Brain microvascular endothelial cell (primary cell): ENCODE results near the gene LYZL1.
A peak's percentile ranks its signal among the peaks of the same experiment; 100 is the strongest.
"Not testable (repeated sequence)": the region's sequence is repeated elsewhere in the genome, so short reads cannot be mapped to it uniquely, and the experiment has no call there.

Experiments used
- DNase-seq: peaks from one replicate; pipeline ENCODE4 v3.0.0-alpha.2; 2020
- H3K27ac ChIP-seq: fragments of 250-450 bp; sonication (Bioruptor Pico); 2 replicates; pipeline ENCODE4 v1.5.1; 2020; ENCODE audit warnings: mild to moderate bottlenecking, moderate library complexity
- H3K27me3 ChIP-seq: fragments of 250-450 bp; sonication (Bioruptor Pico); replicated peaks from 2 replicates; pipeline ENCODE4 v1.5.1; 2020; ENCODE audit warnings: mild to moderate bottlenecking
- H3K36me3 ChIP-seq: fragments of 250-450 bp; sonication (Bioruptor Pico); replicated peaks from 2 replicates; pipeline ENCODE4 v1.5.1; 2020; ENCODE audit warnings: mild to moderate bottlenecking
- H3K4me3 ChIP-seq: 2 replicates; pipeline ENCODE4 v1.5.1; 2011; ENCODE audit warnings: low read depth, mild to moderate bottlenecking, control low read depth, low read length, moderate library complexity
- in situ Hi-C: cut with HindIII; loops from 2 replicates; pipeline ENCODE4 v1.10.0; 2017; ENCODE audit warnings: low sequenced_read_pairs, low pct_ligation_motif_present
- TF ChIP-seq, protein P1 (sequence below): IDR thresholded peaks from 2 replicates; pipeline ENCODE4 v1.5.1; 2011; ENCODE audit warnings: low read depth, mild to moderate bottlenecking, moderate library complexity, low read length, control low read depth, inconsistent platforms; ENCODE audit errors: missing control alignments

LYZL1 gene

DNA sequence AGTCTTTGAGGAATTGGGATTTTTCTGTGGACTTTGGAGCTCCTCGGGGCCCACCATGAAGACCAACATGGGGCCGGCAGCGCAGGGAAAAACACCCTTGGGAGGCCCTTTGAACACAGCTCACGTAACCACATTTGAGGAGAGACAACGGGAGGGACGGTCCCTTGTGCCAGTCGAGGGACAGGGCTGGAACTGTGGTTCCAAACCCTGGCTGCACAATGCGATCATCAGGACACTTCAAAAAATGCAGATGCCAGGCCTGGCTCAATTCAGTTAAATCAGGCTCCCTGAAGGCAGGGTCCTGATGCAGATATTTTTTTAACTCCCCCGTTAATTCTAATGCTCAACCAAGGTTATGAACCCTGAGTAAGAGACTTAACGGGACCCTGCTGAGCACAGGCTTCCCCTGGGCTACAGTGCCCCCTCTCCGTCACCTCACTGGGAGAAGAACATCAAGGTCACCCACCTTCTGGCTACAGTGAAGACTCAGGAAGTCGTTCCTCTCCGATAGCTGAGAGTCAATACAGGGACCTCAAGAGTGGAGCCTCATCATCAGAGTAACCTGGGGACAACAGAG, 30.4 kb downstream of the LYZL1 start:
- H3K27ac ChIP-seq = no peak overlapping the region
- no peaks in the 10 kb centered on the region for H3K27me3 ChIP-seq
- TF ChIP-seq, protein P1, sequence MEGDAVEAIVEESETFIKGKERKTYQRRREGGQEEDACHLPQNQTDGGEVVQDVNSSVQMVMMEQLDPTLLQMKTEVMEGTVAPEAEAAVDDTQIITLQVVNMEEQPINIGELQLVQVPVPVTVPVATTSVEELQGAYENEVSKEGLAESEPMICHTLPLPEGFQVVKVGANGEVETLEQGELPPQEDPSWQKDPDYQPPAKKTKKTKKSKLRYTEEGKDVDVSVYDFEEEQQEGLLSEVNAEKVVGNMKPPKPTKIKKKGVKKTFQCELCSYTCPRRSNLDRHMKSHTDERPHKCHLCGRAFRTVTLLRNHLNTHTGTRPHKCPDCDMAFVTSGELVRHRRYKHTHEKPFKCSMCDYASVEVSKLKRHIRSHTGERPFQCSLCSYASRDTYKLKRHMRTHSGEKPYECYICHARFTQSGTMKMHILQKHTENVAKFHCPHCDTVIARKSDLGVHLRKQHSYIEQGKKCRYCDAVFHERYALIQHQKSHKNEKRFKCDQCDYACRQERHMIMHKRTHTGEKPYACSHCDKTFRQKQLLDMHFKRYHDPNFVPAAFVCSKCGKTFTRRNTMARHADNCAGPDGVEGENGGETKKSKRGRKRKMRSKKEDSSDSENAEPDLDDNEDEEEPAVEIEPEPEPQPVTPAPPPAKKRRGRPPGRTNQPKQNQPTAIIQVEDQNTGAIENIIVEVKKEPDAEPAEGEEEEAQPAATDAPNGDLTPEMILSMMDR = no peak
- in situ Hi-C loops = no loop called here
- H3K4me3 ChIP-seq = no peak overlapping the region
- no peak for DNase-seq
- H3K36me3 ChIP-seq = no peaks in the 10 kb centered on the region

- in situ Hi-C loops, DNase-seq, H3K36me3 ChIP-seq, H3K4me3 ChIP-seq, H3K27ac ChIP-seq, H3K27me3 ChIP-seq: not testable (repeated sequence)
Observed at GRCh38 chr10:29320680-29321121, 31.8 kb downstream of the LYZL1 start.

- in situ Hi-C loops = no loop called here
- H3K27me3 ChIP-seq = no peaks in the 10 kb centered on the region
- H3K36me3 ChIP-seq = no peaks in the 10 kb centered on the region
- no peak overlapping the region for H3K4me3 ChIP-seq
- no peak for DNase-seq
- H3K27ac ChIP-seq = no peak overlapping the region
- TF ChIP-seq, protein P1 = no peak
Observed at GRCh38 chr10:29321656-29322055, 32.8 kb downstream of the LYZL1 start.

DNA sequence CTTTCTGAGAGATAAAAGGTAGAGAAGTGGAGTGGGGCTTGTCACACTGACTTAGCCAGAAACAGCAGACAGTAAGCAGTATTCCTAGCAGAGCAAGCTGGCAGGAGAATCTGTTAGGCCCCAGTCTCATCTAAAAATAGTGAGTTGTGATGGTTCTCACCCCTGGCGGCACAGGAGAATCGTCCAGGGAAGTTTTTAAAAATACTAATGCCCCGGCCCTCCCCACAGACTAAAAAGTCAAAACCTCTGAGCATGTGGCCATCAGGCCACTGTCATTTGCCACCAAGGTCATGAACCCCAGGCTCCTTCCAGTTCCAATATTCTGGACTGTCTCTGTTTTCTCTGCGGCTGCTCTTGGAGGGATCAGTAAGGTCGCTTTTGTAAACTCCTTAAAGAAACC, 34.0 kb downstream of the LYZL1 start:
- no peaks in the 10 kb centered on the region for H3K36me3 ChIP-seq
- no peak overlapping the region for H3K27ac ChIP-seq
- no peaks in the 10 kb centered on the region for H3K27me3 ChIP-seq
- TF ChIP-seq, protein P1 = no peak
- in situ Hi-C loops = no loop called here
- no peak for DNase-seq
- H3K4me3 ChIP-seq = no peak overlapping the region

- TF ChIP-seq, protein P1 = no peak
- H3K4me3 ChIP-seq = no peak overlapping the region
- no peak overlapping the region for H3K27ac ChIP-seq
- DNase-seq = no peak
- H3K27me3 ChIP-seq = no peaks in the 10 kb centered on the region
- in situ Hi-C loops = no loop called here
- no peaks in the 10 kb centered on the region for H3K36me3 ChIP-seq
Observed at GRCh38 chr10:29323367-29323766, 34.5 kb downstream of the LYZL1 start.

GRCh38 chr10:29324220-29324841, 35.5 kb downstream of the LYZL1 start:
- H3K36me3 ChIP-seq = no peaks in the 10 kb centered on the region
- H3K27ac ChIP-seq = no peak overlapping the region
- TF ChIP-seq, protein P1 = no peak
- peak; percentile 76 for DNase-seq
- no peaks in the 10 kb centered on the region for H3K27me3 ChIP-seq
- H3K4me3 ChIP-seq = no peak overlapping the region
- in situ Hi-C loops = no loop called here
